ENCODE data around the gene GRM7.

GRM7 gene

DNA sequence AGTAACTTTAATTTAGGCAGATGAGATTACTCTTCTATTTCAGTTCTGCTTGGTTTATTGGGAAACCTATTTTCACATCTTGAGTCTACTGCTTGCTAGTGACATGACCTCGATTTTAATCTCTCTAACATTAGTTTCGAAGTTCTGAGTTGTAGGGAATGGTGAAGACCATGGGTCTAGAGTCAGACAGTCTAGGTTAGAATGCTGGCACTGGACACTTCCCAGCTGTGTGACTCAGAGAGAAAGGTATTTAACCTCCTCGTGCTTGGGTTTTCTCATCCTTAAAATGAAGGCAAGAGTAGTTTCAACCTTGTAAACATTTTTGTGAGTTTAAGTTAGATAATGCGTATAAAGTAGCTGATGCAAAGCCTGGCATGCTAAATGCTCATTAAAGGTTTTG, 422.1 kb downstream of the GRM7 start:
- no peak for DNase-seq (ENCODE audit: extremely low spot score)
- no peak for TF ChIP-seq CTCF (IDR thresholded peaks at IDR 0.05; ENCODE audit: control extremely low read depth, extremely low read depth, low read depth, missing control alignments)
- ChIA-PET POLR2A (no interaction called here), CTCF (no interaction called here)

DNA sequence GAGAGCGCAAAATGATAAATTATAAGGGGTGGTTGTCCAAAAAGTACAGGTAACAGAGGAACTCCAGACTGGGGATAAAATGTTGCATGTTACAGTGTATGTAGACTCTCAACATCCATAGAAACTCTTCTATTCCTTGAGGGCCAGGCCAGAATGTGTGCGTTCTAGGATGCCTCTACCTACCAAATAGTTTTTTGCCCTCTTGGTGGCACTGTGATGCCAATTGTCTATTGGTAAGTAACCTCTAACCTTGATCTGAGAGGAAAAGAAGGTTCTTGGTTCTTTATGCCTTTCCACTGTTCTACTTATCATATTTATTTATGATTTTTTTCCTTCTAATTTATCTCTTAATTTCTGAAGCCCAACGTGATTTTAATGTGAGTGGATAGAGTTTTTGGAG, 424.6 kb downstream of the GRM7 start:
- ChIA-PET CTCF (no interaction called here), POLR2A (no interaction called here)
- no peak for TF ChIP-seq CTCF (IDR thresholded peaks at IDR 0.05; ENCODE audit: control extremely low read depth, extremely low read depth, low read depth, missing control alignments)
- no peak for DNase-seq (ENCODE audit: extremely low spot score)

GRCh38 chr3:7288133-7288532, 427.2 kb downstream of the GRM7 start:
- no peak for TF ChIP-seq CTCF (IDR thresholded peaks at IDR 0.05; ENCODE audit: control extremely low read depth, extremely low read depth, low read depth, missing control alignments)
- POLR2A ChIA-PET: no interaction called here
- no peak for DNase-seq (ENCODE audit: extremely low spot score)
- CTCF ChIA-PET: no interaction called here

GRCh38 chr3:7289121-7289520, 428.2 kb downstream of the GRM7 start:
- ChIA-PET CTCF (no interaction called here), POLR2A (no interaction called here)
- TF ChIP-seq CTCF (IDR thresholded peaks at IDR 0.05; ENCODE audit: control extremely low read depth, extremely low read depth, low read depth, missing control alignments): no peak

DNA sequence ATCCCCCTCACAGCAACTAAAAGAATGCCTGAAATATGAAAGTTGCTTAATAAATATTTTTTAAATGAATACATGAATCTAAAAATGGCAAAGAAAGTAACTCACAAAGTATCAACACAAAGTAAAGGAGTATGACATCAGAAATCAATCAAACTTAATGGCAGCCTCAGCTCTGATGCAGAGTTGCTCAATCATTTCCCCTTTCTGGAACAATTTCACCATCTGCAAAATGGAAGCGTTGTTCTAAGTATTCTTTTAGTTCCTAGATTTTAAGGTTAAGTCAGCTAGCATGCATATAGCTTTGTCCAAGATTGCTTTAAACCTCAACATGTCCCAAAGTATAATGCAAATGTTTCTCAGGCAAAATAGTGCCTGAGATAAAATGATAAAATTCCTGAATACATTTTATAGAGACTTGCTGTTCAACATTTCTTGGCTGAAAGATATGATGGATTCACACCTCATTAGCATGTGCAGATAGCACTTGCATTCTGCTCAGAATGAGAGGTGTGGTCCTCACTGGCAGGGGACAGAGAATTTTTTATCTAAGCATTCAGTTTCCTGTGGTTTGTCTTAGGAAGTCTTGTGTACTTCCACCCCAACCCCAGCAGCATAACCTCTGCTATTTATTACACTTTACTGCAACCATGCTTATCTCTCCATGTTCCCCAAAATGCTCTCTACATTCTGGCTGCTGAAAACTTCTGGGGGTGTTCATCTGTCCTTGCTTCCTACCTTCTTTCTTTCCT, 429.3 kb downstream of the GRM7 start:
- no peak for TF ChIP-seq CTCF (IDR thresholded peaks at IDR 0.05; ENCODE audit: control extremely low read depth, extremely low read depth, low read depth, missing control alignments)
- POLR2A ChIA-PET: no interaction called here
- DNase-seq (ENCODE audit: extremely low spot score): no peak
- CTCF ChIA-PET: no interaction called here

More at GRCh38 chr3:7289121-7289520, 428.2 kb downstream of the GRM7 start:
- DNase-seq (ENCODE audit: extremely low spot score): no peak

- TF ChIP-seq CTCF (IDR thresholded peaks at IDR 0.05; ENCODE audit: control extremely low read depth, extremely low read depth, low read depth, missing control alignments): no peak
- CTCF ChIA-PET: no interaction called here
Measured at GRCh38 chr3:7292362-7292761, 431.4 kb downstream of the GRM7 start.

More at GRCh38 chr3:7292362-7292761, 431.4 kb downstream of the GRM7 start:
- POLR2A ChIA-PET: no interaction called here
- no peak for DNase-seq (ENCODE audit: extremely low spot score)
